HepG2 (cell line): ENCODE results near the gene PPP2R5B. TPM values are rescaled to one million over a fixed set of nuclear protein-coding genes. Genes with fewer than 3 reads are reported as not detected.

Source experiments
- CBFB ChIP-seq: sonication (generic); formaldehyde crosslinking; IDR thresholded peaks from 2 replicates; pipeline ENCODE4 v1.4.0; 2020; ENCODE audit warnings: missing genetic modification reagents
- CBX1 ChIP-seq: IDR thresholded peaks from one replicate; pipeline ENCODE4 v1.6.1; 2016; ENCODE audit warnings: antibody characterized with exemption, low read depth
- HOMEZ ChIP-seq: IDR thresholded peaks from 2 replicates; pipeline ENCODE4 v1.6.1; 2016; ENCODE audit warnings: low read depth
- RBM22 ChIP-seq: fragments of 200-400 bp; formaldehyde crosslinking; optimal IDR thresholded peaks from 2 replicates; pipeline ENCODE3; 2017; ENCODE audit warnings: mild to moderate bottlenecking, low read length, moderate library complexity
- SETDB1 ChIP-seq: sonication (generic); formaldehyde crosslinking; IDR thresholded peaks from 2 replicates; pipeline ENCODE4 v1.5.1; 2020; ENCODE audit warnings: missing genetic modification reagents, mild to moderate bottlenecking, borderline replicate concordance
- SKIL ChIP-seq: sonication (generic); formaldehyde crosslinking; IDR thresholded peaks from 2 replicates; pipeline ENCODE4 v1.8.0; 2022; ENCODE audit warnings: missing genetic modification reagents, mild to moderate bottlenecking, moderate library complexity, borderline replicate concordance
- TARDBP ChIP-seq: sonication (generic); formaldehyde crosslinking; IDR thresholded peaks from 2 replicates; pipeline ENCODE4 v1.8.0; 2022; ENCODE audit warnings: mild to moderate bottlenecking, missing genetic modification reagents
- YEATS4 ChIP-seq: sonication (generic); formaldehyde crosslinking; IDR thresholded peaks from 2 replicates; pipeline ENCODE4 v1.4.0; 2020; ENCODE audit warnings: missing genetic modification reagents, borderline replicate concordance
- ZFP36 ChIP-seq: fragments of 150-350 bp; IDR thresholded peaks from 2 replicates; pipeline ENCODE4 v1.6.1; 2018; ENCODE audit warnings: borderline replicate concordance, low read length, low read depth; ENCODE audit not compliant: partially characterized antibody
- ZNF274 ChIP-seq: sonication (generic); formaldehyde crosslinking; IDR thresholded peaks from 2 replicates; pipeline ENCODE4 v1.5.1; 2020; ENCODE audit warnings: mild to moderate bottlenecking, missing genetic modification reagents
- ZNF678 ChIP-seq: sonication (generic); formaldehyde crosslinking; IDR thresholded peaks from 2 replicates; pipeline ENCODE4 v1.4.0; 2020; ENCODE audit warnings: mild to moderate bottlenecking, missing genetic modification reagents
- ZNF781 ChIP-seq: sonication (generic); formaldehyde crosslinking; IDR thresholded peaks from 2 replicates; pipeline ENCODE4 v1.5.1; 2020; ENCODE audit warnings: borderline replicate concordance, mild to moderate bottlenecking, missing genetic modification reagents; ENCODE audit errors: not compliant biosample characterization
- ZNF784 ChIP-seq: sonication (generic); formaldehyde crosslinking; IDR thresholded peaks from 2 replicates; pipeline ENCODE4 v1.5.1; 2020; ENCODE audit warnings: missing genetic modification reagents, mild to moderate bottlenecking, borderline replicate concordance
- ZSCAN12 ChIP-seq: sonication (generic); formaldehyde crosslinking; IDR thresholded peaks from 2 replicates; pipeline ENCODE4 v1.9.0; 2021; ENCODE audit warnings: mild to moderate bottlenecking, missing genetic modification reagents
- polyA plus RNA-seq, 8 experiments: library from polyadenylated mRNA; depleted of rRNA in 3 of 8; stranded (reverse) in 7 of 8; unstranded in 1 of 8; fragments of >200 nt; fragmentation: Illumina TruSeq in 4 of 8; extraction: Trizol in 4 of 8; gene quantifications; 2 replicates each; pipeline versions ENCODE4 v1.2.1 to v1.2.3, GENCODE V29; 2011 to 2016; ENCODE audit warnings: low read depth in 4 of 8, missing spikeins in 1 of 8, mixed read lengths in 1 of 8; ENCODE audit not compliant: insufficient read depth in 1 of 8
- total RNA-seq, 5 experiments: library from RNA; depleted of rRNA; stranded (reverse); fragments of >200 nt; fragmentation: Illumina TruSeq; extraction: Trizol; gene quantifications; 2 replicates each; pipeline ENCODE4 v1.2.3, GENCODE V29; 2016; ENCODE audit warnings: low read depth in 1 of 5
- TF ChIP-seq, protein P1 (sequence below): sonication (generic); formaldehyde crosslinking; IDR thresholded peaks from 2 replicates; pipeline ENCODE4 v1.4.0; 2020; ENCODE audit warnings: mild to moderate bottlenecking, missing genetic modification reagents
- TF ChIP-seq, protein P2 (sequence below): sonication (generic); formaldehyde crosslinking; IDR thresholded peaks from 2 replicates; pipeline ENCODE4; 2020; ENCODE audit warnings: missing genetic modification reagents, mild to moderate bottlenecking, borderline replicate concordance
- TF ChIP-seq, protein P3 (sequence below): sonication (generic); formaldehyde crosslinking; IDR thresholded peaks from 2 replicates; pipeline ENCODE4 v1.5.0; 2020; ENCODE audit warnings: missing genetic modification reagents, mild to moderate bottlenecking, borderline replicate concordance

The PPP2R5B gene
- total and polyA plus RNA-seq, 2 of the 13 experiments (the other 11 are each of a cell fraction or from before 2014, with no cell fraction given): 2.3 to 8.3 TPM

- TF ChIP-seq SETDB1 (CRISPR knock-in tag) (no peak), CBFB (CRISPR knock-in tag) (peak; percentile 54; the same call in 1 of the 2 replicates), ZNF274 (no peak), ZNF678 (CRISPR knock-in tag) (peak; percentile 51), HOMEZ (CRISPR knock-in tag) (no peak), ZNF784 (CRISPR knock-in tag) (no peak), ZNF781 (CRISPR knock-in tag) (peak; percentile 47), RBM22 (peak; percentile 77), YEATS4 (CRISPR knock-in tag) (peak; percentile 84), ZSCAN12 (CRISPR knock-in tag) (no peak), CBX1 (no peak), ZFP36 (no peak), SKIL (CRISPR knock-in tag) (no peak), TARDBP (no peak; the same call in 1 of the 2 replicates)
- TF ChIP-seq, protein P1, sequence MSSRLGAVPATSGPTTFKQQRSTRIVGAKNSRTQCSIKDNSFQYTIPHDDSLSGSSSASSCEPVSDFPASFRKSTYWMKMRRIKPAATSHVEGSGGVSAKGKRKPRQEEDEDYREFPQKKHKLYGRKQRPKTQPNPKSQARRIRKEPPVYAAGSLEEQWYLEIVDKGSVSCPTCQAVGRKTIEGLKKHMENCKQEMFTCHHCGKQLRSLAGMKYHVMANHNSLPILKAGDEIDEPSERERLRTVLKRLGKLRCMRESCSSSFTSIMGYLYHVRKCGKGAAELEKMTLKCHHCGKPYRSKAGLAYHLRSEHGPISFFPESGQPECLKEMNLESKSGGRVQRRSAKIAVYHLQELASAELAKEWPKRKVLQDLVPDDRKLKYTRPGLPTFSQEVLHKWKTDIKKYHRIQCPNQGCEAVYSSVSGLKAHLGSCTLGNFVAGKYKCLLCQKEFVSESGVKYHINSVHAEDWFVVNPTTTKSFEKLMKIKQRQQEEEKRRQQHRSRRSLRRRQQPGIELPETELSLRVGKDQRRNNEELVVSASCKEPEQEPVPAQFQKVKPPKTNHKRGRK (CRISPR knock-in tag): no peak
- TF ChIP-seq, protein P2, sequence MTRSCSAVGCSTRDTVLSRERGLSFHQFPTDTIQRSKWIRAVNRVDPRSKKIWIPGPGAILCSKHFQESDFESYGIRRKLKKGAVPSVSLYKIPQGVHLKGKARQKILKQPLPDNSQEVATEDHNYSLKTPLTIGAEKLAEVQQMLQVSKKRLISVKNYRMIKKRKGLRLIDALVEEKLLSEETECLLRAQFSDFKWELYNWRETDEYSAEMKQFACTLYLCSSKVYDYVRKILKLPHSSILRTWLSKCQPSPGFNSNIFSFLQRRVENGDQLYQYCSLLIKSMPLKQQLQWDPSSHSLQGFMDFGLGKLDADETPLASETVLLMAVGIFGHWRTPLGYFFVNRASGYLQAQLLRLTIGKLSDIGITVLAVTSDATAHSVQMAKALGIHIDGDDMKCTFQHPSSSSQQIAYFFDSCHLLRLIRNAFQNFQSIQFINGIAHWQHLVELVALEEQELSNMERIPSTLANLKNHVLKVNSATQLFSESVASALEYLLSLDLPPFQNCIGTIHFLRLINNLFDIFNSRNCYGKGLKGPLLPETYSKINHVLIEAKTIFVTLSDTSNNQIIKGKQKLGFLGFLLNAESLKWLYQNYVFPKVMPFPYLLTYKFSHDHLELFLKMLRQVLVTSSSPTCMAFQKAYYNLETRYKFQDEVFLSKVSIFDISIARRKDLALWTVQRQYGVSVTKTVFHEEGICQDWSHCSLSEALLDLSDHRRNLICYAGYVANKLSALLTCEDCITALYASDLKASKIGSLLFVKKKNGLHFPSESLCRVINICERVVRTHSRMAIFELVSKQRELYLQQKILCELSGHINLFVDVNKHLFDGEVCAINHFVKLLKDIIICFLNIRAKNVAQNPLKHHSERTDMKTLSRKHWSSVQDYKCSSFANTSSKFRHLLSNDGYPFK (CRISPR knock-in tag): peak; percentile 29; the same call in 1 of the 2 replicates
- TF ChIP-seq, protein P3, sequence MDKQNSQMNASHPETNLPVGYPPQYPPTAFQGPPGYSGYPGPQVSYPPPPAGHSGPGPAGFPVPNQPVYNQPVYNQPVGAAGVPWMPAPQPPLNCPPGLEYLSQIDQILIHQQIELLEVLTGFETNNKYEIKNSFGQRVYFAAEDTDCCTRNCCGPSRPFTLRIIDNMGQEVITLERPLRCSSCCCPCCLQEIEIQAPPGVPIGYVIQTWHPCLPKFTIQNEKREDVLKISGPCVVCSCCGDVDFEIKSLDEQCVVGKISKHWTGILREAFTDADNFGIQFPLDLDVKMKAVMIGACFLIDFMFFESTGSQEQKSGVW (CRISPR knock-in tag): no peak
These were observed 45.8 kb upstream of the PPP2R5B start, which contains the start of gene EHD1 (continued) for GRCh38 chr11:64878494-64879243.
